Breast epithelium (tissue), 4 donors: ENCODE results near the gene AKAP7. TPM values are rescaled to one million over a fixed set of nuclear protein-coding genes. Genes with fewer than 3 reads are reported as not detected.

Experiments used
- DNase-seq, 2 donors: peaks; one replicate each; pipeline ENCODE4 v3.0.0-alpha.2; 2019; ENCODE audit warnings: low spot score in 2 of 2
- H3K27ac ChIP-seq, 2 donors: fragments of 200-600 bp; sonication (generic) in 1 of 2; one replicate each; pipeline ENCODE4 v1.5.1; 2016 to 2019; ENCODE audit warnings: mild to moderate bottlenecking in 1 of 2
- H3K27me3 ChIP-seq, 2 donors: fragments of 200-600 bp; sonication (generic) in 1 of 2; one replicate each; pipeline versions ENCODE4 v1.5.1 to v1.6.0; 2017 to 2019; ENCODE audit warnings: control low read depth in 1 of 2, mild to moderate bottlenecking in 1 of 2
- H3K36me3 ChIP-seq: fragments of 200-600 bp; one replicate; pipeline ENCODE4 v1.5.1; 2019
- H3K4me1 ChIP-seq, 2 donors: fragments of 200-600 bp; sonication (generic); one replicate each; pipeline ENCODE4 v1.5.1; 2016 to 2019; ENCODE audit warnings: control low read depth in 1 of 2
- H3K4me3 ChIP-seq, 3 donors: fragments of 200-600 bp; sonication (generic); 1 replicate in 2 of 3; 2 replicates in 1 of 3; pipeline ENCODE4 v1.5.1; 2016 to 2019; ENCODE audit warnings: mild to moderate bottlenecking in 3 of 3, moderate library complexity in 2 of 3
- H3K9me3 ChIP-seq, 2 donors: fragments of 200-600 bp; sonication (generic) in 1 of 2; one replicate each; pipeline ENCODE4 v1.5.1; 2016 to 2019; ENCODE audit warnings: control low read depth in 1 of 2
- CTCF ChIP-seq, 3 donors: fragments of 450-650 bp; IDR thresholded peaks; one replicate each; pipeline ENCODE4 v1.5.1; 2016 to 2017; ENCODE audit warnings: antibody characterized with exemption in 3 of 3, mild to moderate bottlenecking in 3 of 3, moderate library complexity in 3 of 3
- POLR2A ChIP-seq: fragments of 450-650 bp; IDR thresholded peaks from one replicate; pipeline ENCODE4 v1.6.1; 2016; ENCODE audit warnings: antibody characterized with exemption, mild to moderate bottlenecking, moderate library complexity
- POLR2AphosphoS5 ChIP-seq, 3 donors: sonication (generic); formaldehyde crosslinking; IDR thresholded peaks; one replicate each; pipeline ENCODE4 v1.6.1; 2017; ENCODE audit warnings: antibody characterized with exemption in 3 of 3
- intact Hi-C: fragments of 100-400 bp; cut with DNase I; formaldehyde crosslinking; loops from one replicate; pipeline ENCODE4 v1.15.1; 2023; ENCODE audit warnings: low total_unique reads
- total RNA-seq, 3 donors: library from RNA; depleted of rRNA; stranded (reverse); fragments of >200 nt; gene quantifications; one replicate each; pipeline ENCODE4 v1.1.0, GENCODE V29; 2016

The AKAP7 gene
- total RNA-seq, 3 donors from 2014 or later = 13.0 to 15.7 (median 14.4) TPM

GRCh38 chr6:131265939-131266338 lies 130.7 kb downstream of the AKAP7 start:
- H3K27me3 ChIP-seq = no peaks in the 10 kb centered on the region
- no peak for TF ChIP-seq POLR2A
- TF ChIP-seq POLR2AphosphoS5 (IDR thresholded peaks at IDR 0.05) = no peak
- TF ChIP-seq CTCF (IDR thresholded peaks at IDR 0.05) = no peak

GRCh38 chr6:131268303-131268702 lies 133.0 kb downstream of the AKAP7 start:
- no peak for TF ChIP-seq CTCF (IDR thresholded peaks at IDR 0.05)
- no peak for TF ChIP-seq POLR2A
- no peak for TF ChIP-seq POLR2AphosphoS5 (IDR thresholded peaks at IDR 0.05)
- H3K4me1 ChIP-seq = no peaks in the 10 kb centered on the region
- no peaks in the 10 kb centered on the region for H3K27me3 ChIP-seq
- H3K9me3 ChIP-seq = peaks cover 0 to 8% of the 10 kb centered on the region in 2 donors
- no peaks in the 10 kb centered on the region for H3K36me3 ChIP-seq
- no peak for DNase-seq
- H3K4me3 ChIP-seq = no peak overlapping the region
- intact Hi-C loops = no loop called here
- H3K27ac ChIP-seq = no peak overlapping the region

More at GRCh38 chr6:131265939-131266338, 130.7 kb downstream of the AKAP7 start:
- Histone ChIP-seq H3K27ac (no peak overlapping the region), H3K36me3 (no peaks in the 10 kb centered on the region), H3K4me1 (no peaks in the 10 kb centered on the region), H3K4me3 (no peak overlapping the region), H3K9me3 (peaks cover 0 to 8% of the 10 kb centered on the region in 2 donors)
- intact Hi-C loops = no loop called here
- DNase-seq = no peak

- DNase-seq = no peak
- H3K4me1 ChIP-seq = no peaks in the 10 kb centered on the region
- no peaks in the 10 kb centered on the region for H3K27me3 ChIP-seq
- intact Hi-C loops = no loop called here
- H3K4me3 ChIP-seq = no peak overlapping the region
- peaks cover 0 to 8% of the 10 kb centered on the region in 2 donors for H3K9me3 ChIP-seq
- H3K27ac ChIP-seq = no peak overlapping the region
- H3K36me3 ChIP-seq = no peaks in the 10 kb centered on the region
- TF ChIP-seq CTCF (IDR thresholded peaks at IDR 0.05) (no peak), POLR2A (no peak), POLR2AphosphoS5 (IDR thresholded peaks at IDR 0.05) (no peak)
Observed at GRCh38 chr6:131269565-131270391, 134.5 kb downstream of the AKAP7 start.

GRCh38 chr6:131270534-131270933 lies 135.3 kb downstream of the AKAP7 start:
- TF ChIP-seq POLR2A (no peak), CTCF (IDR thresholded peaks at IDR 0.05) (no peak), POLR2AphosphoS5 (IDR thresholded peaks at IDR 0.05) (no peak)
- H3K36me3 ChIP-seq = no peaks in the 10 kb centered on the region
- DNase-seq = no peak
- intact Hi-C loops = no loop called here
- H3K9me3 ChIP-seq = peaks cover 0 to 8% of the 10 kb centered on the region in 2 donors
- no peak overlapping the region for H3K4me3 ChIP-seq
- H3K4me1 ChIP-seq = no peaks in the 10 kb centered on the region
- no peak overlapping the region for H3K27ac ChIP-seq
- no peaks in the 10 kb centered on the region for H3K27me3 ChIP-seq

- no peaks in the 10 kb centered on the region for H3K27me3 ChIP-seq
- H3K27ac ChIP-seq = no peak overlapping the region
- no peak overlapping the region for H3K4me3 ChIP-seq
- DNase-seq = no peak
- H3K36me3 ChIP-seq = no peaks in the 10 kb centered on the region
- peaks cover 0 to 4% of the 10 kb centered on the region in 2 donors for H3K9me3 ChIP-seq
- H3K4me1 ChIP-seq = no peaks in the 10 kb centered on the region
- TF ChIP-seq POLR2AphosphoS5 (IDR thresholded peaks at IDR 0.05) (no peak), CTCF (IDR thresholded peaks at IDR 0.05) (no peak), POLR2A (no peak)
- intact Hi-C loops = no loop called here
Observed at GRCh38 chr6:131275273-131275672, 140.0 kb downstream of the AKAP7 start.
